ENCODE results near the gene OGA.

Gene OGA

GRCh38 chr10:101777619-101778145 is 40.6 kb downstream of the OGA start:
- Histone ChIP-seq H3K36me3 (ENCODE audit: insufficient read depth, low read length) (no peaks in the 10 kb centered on the region), H3K9ac (ENCODE audit: insufficient read length) (no peak overlapping the region), H3K27ac (no peak overlapping the region), H3K4me3 (no peak overlapping the region), H3K9me3 (ENCODE audit: low read depth, low read length) (no peaks in the 10 kb centered on the region)
- TF ChIP-seq FOXP2 (optimal IDR thresholded peaks at IDR 0.05; ENCODE audit: control extremely low read depth, extremely low read length, insufficient read depth) (no peak), EZH2 (IDR thresholded peaks at IDR 0.05) (no peak), POLR2AphosphoS5 (IDR thresholded peaks at IDR 0.05; ENCODE audit: borderline replicate concordance, low read depth, low read length) (no peak)
- DNase-seq (ENCODE audit: low read depth, low spot score): no peak

GRCh38 chr10:101776161-101776817 is 42.0 kb downstream of the OGA start:
- no peak overlapping the region for H3K27ac ChIP-seq
- TF ChIP-seq EZH2 (IDR thresholded peaks at IDR 0.05) (no peak), FOXP2 (optimal IDR thresholded peaks at IDR 0.05; ENCODE audit: control extremely low read depth, extremely low read length, insufficient read depth) (no peak), POLR2AphosphoS5 (IDR thresholded peaks at IDR 0.05; ENCODE audit: borderline replicate concordance, low read depth, low read length) (no peak)
- no peak overlapping the region for H3K4me3 ChIP-seq
- no peak overlapping the region for H3K9ac ChIP-seq (ENCODE audit: insufficient read length)
- no peak for DNase-seq (ENCODE audit: low read depth, low spot score)
- no peaks in the 10 kb centered on the region for H3K9me3 ChIP-seq (ENCODE audit: low read depth, low read length)
- no peaks in the 10 kb centered on the region for H3K36me3 ChIP-seq (ENCODE audit: insufficient read depth, low read length)

- no peaks in the 10 kb centered on the region for H3K9me3 ChIP-seq (ENCODE audit: low read depth, low read length)
- H3K9ac ChIP-seq (ENCODE audit: insufficient read length): no peak within 1 kb of the TSS
- TF ChIP-seq POLR2AphosphoS5 (IDR thresholded peaks at IDR 0.05; ENCODE audit: borderline replicate concordance, low read depth, low read length) (no peak), EZH2 (IDR thresholded peaks at IDR 0.05) (no peak), FOXP2 (optimal IDR thresholded peaks at IDR 0.05; ENCODE audit: control extremely low read depth, extremely low read length, insufficient read depth) (no peak)
- no peak within 1 kb of the TSS for H3K27ac ChIP-seq
- H3K36me3 ChIP-seq (ENCODE audit: insufficient read depth, low read length): no peaks in the 10 kb centered on the region
- H3K4me3 ChIP-seq: no peak within 1 kb of the TSS
- DNase-seq (ENCODE audit: low read depth, low spot score): no peak
These were observed 42.7 kb downstream of the OGA start, which contains the start of gene FGF8 for GRCh38 chr10:101775273-101776160. Gene FGF8 (minus strand): TSS chr10:101776114. CDS start chr10:101775900, 214 bp downstream.

- H3K9ac ChIP-seq (ENCODE audit: insufficient read length): no peak overlapping the region
- DNase-seq (ENCODE audit: low read depth, low spot score): no peak
These were observed 43.5 kb downstream of the OGA start for GRCh38 chr10:101774589-101775272.

GRCh38 chr10:101773923-101774588 is 44.2 kb downstream of the OGA start:
- no peaks in the 10 kb centered on the region for H3K9me3 ChIP-seq (ENCODE audit: low read depth, low read length)
- no peak overlapping the region for H3K27ac ChIP-seq
- no peak overlapping the region for H3K9ac ChIP-seq (ENCODE audit: insufficient read length)
- TF ChIP-seq FOXP2 (optimal IDR thresholded peaks at IDR 0.05; ENCODE audit: control extremely low read depth, extremely low read length, insufficient read depth) (no peak), POLR2AphosphoS5 (IDR thresholded peaks at IDR 0.05; ENCODE audit: borderline replicate concordance, low read depth, low read length) (no peak), EZH2 (IDR thresholded peaks at IDR 0.05) (no peak)
- H3K36me3 ChIP-seq (ENCODE audit: insufficient read depth, low read length): no peaks in the 10 kb centered on the region
- H3K4me3 ChIP-seq: no peak overlapping the region
- DNase-seq (ENCODE audit: low read depth, low spot score): no peak

More at GRCh38 chr10:101774589-101775272, 43.5 kb downstream of the OGA start:
- Histone ChIP-seq H3K4me3 (no peak overlapping the region), H3K36me3 (ENCODE audit: insufficient read depth, low read length) (no peaks in the 10 kb centered on the region), H3K27ac (no peak overlapping the region), H3K9me3 (ENCODE audit: low read depth, low read length) (no peaks in the 10 kb centered on the region)
- no peak for TF ChIP-seq FOXP2 (optimal IDR thresholded peaks at IDR 0.05; ENCODE audit: control extremely low read depth, extremely low read length, insufficient read depth)
- no peak for TF ChIP-seq POLR2AphosphoS5 (IDR thresholded peaks at IDR 0.05; ENCODE audit: borderline replicate concordance, low read depth, low read length)
- no peak for TF ChIP-seq EZH2 (IDR thresholded peaks at IDR 0.05)

GRCh38 chr10:101772895-101773761 is 45.1 kb downstream of the OGA start:
- H3K4me3 ChIP-seq: no peak overlapping the region
- no peak for DNase-seq (ENCODE audit: low read depth, low spot score)
- no peak overlapping the region for H3K27ac ChIP-seq
- H3K36me3 ChIP-seq (ENCODE audit: insufficient read depth, low read length): no peaks in the 10 kb centered on the region
- TF ChIP-seq FOXP2 (optimal IDR thresholded peaks at IDR 0.05; ENCODE audit: control extremely low read depth, extremely low read length, insufficient read depth) (no peak), EZH2 (IDR thresholded peaks at IDR 0.05) (no peak), POLR2AphosphoS5 (IDR thresholded peaks at IDR 0.05; ENCODE audit: borderline replicate concordance, low read depth, low read length) (no peak)
- H3K9me3 ChIP-seq (ENCODE audit: low read depth, low read length): no peaks in the 10 kb centered on the region
- H3K9ac ChIP-seq (ENCODE audit: insufficient read length): no peak overlapping the region
